IMR-90 (cell line): ENCODE measurements around the gene FKBP4. TPM values are rescaled to one million over a fixed set of nuclear protein-coding genes. Genes with fewer than 3 reads are reported as not detected.

ENCODE experiments used
- ATAC-seq: fragments of 200-7000 bp; cut with Tn5 transposase; 2 replicates; pipeline ENCODE4 v1.9.1; 2020; ENCODE audit warnings: low read depth, mild to moderate bottlenecking, moderate library complexity
- BruUV-seq: library from RNA; stranded (reverse); fragments of 400-500 nt; replicated peaks from 2 replicates; lab custom pipeline; 2021; lab: Mats Ljungman, UMichigan
- CTCF ChIA-PET: fragments of 300-600 bp; formaldehyde crosslinking; extraction: SDS; loops from one replicate; lab custom pipeline; 2021; ENCODE audit warnings: antibody characterized with exemption; lab: Yijun Ruan, JAX
- POLR2A ChIA-PET: fragments of 300-600 bp; sonication (Branson Sonifier 250); formaldehyde crosslinking; loops from one replicate; lab custom pipeline; 2022; ENCODE audit warnings: antibody characterized with exemption; ENCODE audit not compliant: unreplicated experiment; lab: Charles Lee
- DNase-seq: peaks from one replicate; pipeline ENCODE4 v3.0.0; 2013
- H2AFZ ChIP-seq: replicated peaks from 2 replicates; pipeline ENCODE3; 2013; ENCODE audit warnings: low read length, mild to moderate bottlenecking; ENCODE audit not compliant: poor library complexity
- H2AK5ac ChIP-seq: 2 replicates; pipeline ENCODE4 v1.6.1; 2013; ENCODE audit warnings: low read depth, low read length, inconsistent platforms
- H2AK9ac ChIP-seq: replicated peaks from 2 replicates; pipeline ENCODE3; 2013; ENCODE audit warnings: mild to moderate bottlenecking, low read depth, low read length, moderate library complexity; ENCODE audit not compliant: poor library complexity
- H2BK120ac ChIP-seq: 2 replicates; pipeline ENCODE4 v1.6.1; 2013; ENCODE audit warnings: low read depth, low read length, inconsistent platforms
- H2BK15ac ChIP-seq: 3 replicates; pipeline ENCODE4 v1.6.1; 2013; ENCODE audit warnings: low read depth, low read length, inconsistent platforms
- H2BK20ac ChIP-seq: 2 replicates; pipeline ENCODE4 v1.6.1; 2013; ENCODE audit warnings: low read depth, mild to moderate bottlenecking, inconsistent platforms, low read length, moderate library complexity
- H2BK5ac ChIP-seq: 2 replicates; pipeline ENCODE4 v1.6.1; 2013; ENCODE audit warnings: mild to moderate bottlenecking, low read depth, low read length, inconsistent platforms; ENCODE audit not compliant: poor library complexity, severe bottlenecking
- H3K14ac ChIP-seq: replicated peaks from 2 replicates; pipeline ENCODE4 v1.6.1; 2013; ENCODE audit warnings: low read depth, low read length, inconsistent platforms
- H3K18ac ChIP-seq: 2 replicates; pipeline ENCODE4 v1.6.1; 2013; ENCODE audit warnings: low read depth, low read length, control low read depth
- H3K23ac ChIP-seq: 2 replicates; pipeline ENCODE4 v1.6.1; 2013; ENCODE audit warnings: low read depth, low read length, inconsistent platforms
- H3K27ac ChIP-seq: 2 replicates; pipeline ENCODE4 v1.5.1; 2013; ENCODE audit warnings: mild to moderate bottlenecking, control low read depth, low read length; ENCODE audit not compliant: insufficient read depth
- H3K27me3 ChIP-seq: 2 replicates; pipeline ENCODE4 v1.6.1; 2013; ENCODE audit warnings: low read length; ENCODE audit not compliant: control insufficient read depth, insufficient read depth
- H3K36me3 ChIP-seq: 2 replicates; pipeline ENCODE4 v1.6.1; 2013; ENCODE audit warnings: low read length, mixed read lengths; ENCODE audit not compliant: control insufficient read depth, insufficient read depth
- H3K4ac ChIP-seq: 2 replicates; pipeline ENCODE4 v1.6.1; 2013; ENCODE audit warnings: low read depth, low read length, inconsistent platforms
- H3K4me1 ChIP-seq: 2 replicates; pipeline ENCODE4 v1.6.1; 2013; ENCODE audit warnings: low read length, mixed read lengths; ENCODE audit not compliant: control insufficient read depth, insufficient read depth
- H3K4me2 ChIP-seq: 2 replicates; pipeline ENCODE4 v1.6.1; 2013; ENCODE audit warnings: low read depth, mild to moderate bottlenecking, control low read depth, low read length, moderate library complexity
- H3K4me3 ChIP-seq: 2 replicates; pipeline ENCODE4 v1.5.1; 2013; ENCODE audit warnings: low read depth, mild to moderate bottlenecking, control low read depth, low read length, moderate library complexity; ENCODE audit not compliant: insufficient read depth
- H3K56ac ChIP-seq: 2 replicates; pipeline ENCODE4 v1.6.1; 2013; ENCODE audit warnings: low read length, inconsistent platforms; ENCODE audit not compliant: insufficient read depth; ENCODE audit errors: extremely low read depth
- H3K79me1 ChIP-seq, 2 experiments: 2 replicates each; pipeline ENCODE4 v1.6.1; 2013; ENCODE audit warnings: low read length in 2 of 2, inconsistent platforms in 1 of 2, low read depth in 1 of 2
- H3K9ac ChIP-seq: 2 replicates; pipeline ENCODE4 v1.6.1; 2013; ENCODE audit warnings: low read depth, low read length, control low read depth
- H3K9me1 ChIP-seq: 2 replicates; pipeline ENCODE4 v1.6.1; 2013; ENCODE audit warnings: low read length, inconsistent platforms; ENCODE audit not compliant: insufficient read depth
- H3K9me3 ChIP-seq: 2 replicates; pipeline ENCODE4 v1.6.1; 2013; ENCODE audit warnings: low read length; ENCODE audit not compliant: control insufficient read depth, insufficient read depth
- H4K20me1 ChIP-seq: 2 replicates; pipeline ENCODE4 v1.6.1; 2013; ENCODE audit warnings: low read length, inconsistent platforms; ENCODE audit not compliant: insufficient read depth
- H4K5ac ChIP-seq: 2 replicates; pipeline ENCODE4 v1.6.1; 2013; ENCODE audit warnings: mild to moderate bottlenecking, low read depth, low read length, control low read depth
- H4K8ac ChIP-seq, 2 experiments: 2 replicates each; pipeline ENCODE4 v1.6.1; 2013; ENCODE audit warnings: low read depth in 2 of 2, low read length in 2 of 2, control low read depth in 1 of 2, inconsistent platforms in 1 of 2
- H4K91ac ChIP-seq: 2 replicates; pipeline ENCODE4 v1.6.1; 2013; ENCODE audit warnings: low read depth, low read length, inconsistent platforms; ENCODE audit not compliant: insufficient read depth
- BHLHE40 ChIP-seq: fragments of 150-350 bp; IDR thresholded peaks from 2 replicates; pipeline ENCODE4 v1.6.1; 2016; ENCODE audit warnings: mild to moderate bottlenecking, low read depth, low read length
- CEBPB ChIP-seq: IDR thresholded peaks from 2 replicates; pipeline ENCODE4 v1.6.1; 2012; ENCODE audit warnings: low read depth, low read length, improper control_type of control experiment
- CHD1 ChIP-seq: IDR thresholded peaks from 2 replicates; pipeline ENCODE4 v1.6.1; 2012; ENCODE audit warnings: low read depth, low read length, improper control_type of control experiment
- CTCF ChIP-seq: conservative IDR thresholded peaks from 2 replicates; pipeline ENCODE4 v1.5.1; 2012; ENCODE audit warnings: mild to moderate bottlenecking, low read depth, low read length, improper control_type of control experiment
- MAFK ChIP-seq: IDR thresholded peaks from 2 replicates; pipeline ENCODE4 v1.6.1; 2012; ENCODE audit warnings: low read depth, low read length, improper control_type of control experiment
- MAZ ChIP-seq: IDR thresholded peaks from 2 replicates; pipeline ENCODE4 v1.6.1; 2012; ENCODE audit warnings: low read depth, mild to moderate bottlenecking, low read length, improper control_type of control experiment, moderate library complexity, borderline replicate concordance
- MXI1 ChIP-seq: IDR thresholded peaks from 2 replicates; pipeline ENCODE4 v1.6.1; 2012; ENCODE audit warnings: low read depth, mild to moderate bottlenecking, low read length, moderate library complexity, borderline replicate concordance
- NFE2L2 ChIP-seq: fragments of 150-350 bp; IDR thresholded peaks from 2 replicates; pipeline ENCODE4 v1.6.1; 2016; ENCODE audit warnings: low read depth, mild to moderate bottlenecking, low read length
- RFX5 ChIP-seq: IDR thresholded peaks from 2 replicates; pipeline ENCODE4 v1.8.0; 2012; ENCODE audit warnings: low read depth, mild to moderate bottlenecking, low read length, moderate library complexity
- SMC3 ChIP-seq: fragments of 150-350 bp; IDR thresholded peaks from 2 replicates; pipeline ENCODE4 v1.6.1; 2016; ENCODE audit warnings: low read depth, mild to moderate bottlenecking, antibody characterized with exemption, low read length, moderate library complexity
- WGBS, 2 experiments: methylation state at CpG; one replicate each; pipeline versions ENCODE4 v1.1.5 to v1.1.7; 2013; ENCODE audit warnings: missing lambda C conversion rate in 2 of 2; ENCODE audit not compliant: insufficient read length in 1 of 2; ENCODE audit errors: extremely low coverage in 2 of 2; 5-methylcytosine and 5-hydroxymethylcytosine counted together
- dilution Hi-C: fragments of 300-500 bp; cut with HindIII; formaldehyde crosslinking; loops from one replicate; pipeline ENCODE4 v1.14.3; 2018; ENCODE audit warnings: low sequenced_read_pairs; ENCODE audit not compliant: unreplicated experiment
- in situ Hi-C: fragments of 300-500 bp; cut with MboI; formaldehyde crosslinking; loops from 3 replicates; pipeline ENCODE4 v1.14.3; 2019; ENCODE audit warnings: low sequenced_read_pairs, inconsistent platforms, mixed read lengths
- intact Hi-C: fragments of 100-400 bp; cut with micrococcal nuclease; formaldehyde crosslinking; loops from 2 replicates; pipeline ENCODE4 v1.10.0; 2022
- polyA plus RNA-seq, 3 experiments: library from polyadenylated mRNA; depleted of rRNA; stranded (reverse); fragments of >200 nt; gene quantifications; 2 replicates each; pipeline ENCODE4 v1.2.3, GENCODE V29; 2012; ENCODE audit warnings: low replicate concordance in 1 of 3
- total RNA-seq: library from RNA; depleted of rRNA; stranded (reverse); fragments of >200 nt; gene quantifications from 2 replicates; pipeline ENCODE4 v1.2.3, GENCODE V29; 2012

Gene FKBP4
- total and polyA plus RNA-seq, 2 of the 4 experiments (the other 2 are of a cell fraction) = 35.7 to 36.0 TPM

- H2AFZ ChIP-seq = no peak overlapping the region
- no peak overlapping the region for H2BK20ac ChIP-seq
- no peak overlapping the region for H2BK15ac ChIP-seq
- peaks cover 33 to 51% of the 10 kb centered on the region in 2 experiments for H3K79me1 ChIP-seq
- no peak overlapping the region for H2BK5ac ChIP-seq
- no peak overlapping the region for H3K14ac ChIP-seq
- no peak overlapping the region for H3K4ac ChIP-seq
- H3K27ac ChIP-seq = no peak overlapping the region
- no peak overlapping the region for H2AK5ac ChIP-seq
- H3K9me3 ChIP-seq = no peaks in the 10 kb centered on the region
- H3K56ac ChIP-seq = no peak overlapping the region
- peaks cover 28% of the 10 kb centered on the region for H4K20me1 ChIP-seq
- H3K23ac ChIP-seq = no peak overlapping the region
- H4K5ac ChIP-seq = no peak overlapping the region
- H3K4me3 ChIP-seq = no peak overlapping the region
- dilution Hi-C loops (no loop called here), intact Hi-C loops (no loop called here), in situ Hi-C loops (no loop called here)
- peaks cover 14% of the 10 kb centered on the region; the same call in 1 of the 2 replicates for H3K9me1 ChIP-seq
- CTCF ChIA-PET = interaction anchor here (1.1 kb wide), 1 partner anchor 14 kb away, joined by 3 read pairs; no protein-coding TSS in a partner anchor
- H3K36me3 ChIP-seq = peaks cover 43% of the 10 kb centered on the region
- POLR2A ChIA-PET = no interaction called here
- H4K8ac ChIP-seq = no peak overlapping the region
- no peak overlapping the region for H3K9ac ChIP-seq
- no CpG with 5 or more reads among the region's 3 CpGs for WGBS, 2 experiments
- no peak for ATAC-seq
- BruUV-seq = no TSS peak
- TF ChIP-seq CTCF (no peak), NFE2L2 (no peak), CHD1 (no peak), MAZ (no peak), SMC3 (no peak), CEBPB (no peak), RFX5 (no peak), MXI1 (no peak), MAFK (no peak), BHLHE40 (no peak)
- no peak overlapping the region for H2BK120ac ChIP-seq
- no peak overlapping the region for H3K4me2 ChIP-seq
- no peak overlapping the region for H3K18ac ChIP-seq
- peaks cover 15% of the 10 kb centered on the region for H3K4me1 ChIP-seq
- DNase-seq = no peak
- H3K27me3 ChIP-seq = no peaks in the 10 kb centered on the region
- no peak overlapping the region for H2AK9ac ChIP-seq
- H4K91ac ChIP-seq = no peak overlapping the region
Measured at GRCh38 chr12:2800046-2800570, 5.3 kb downstream of the FKBP4 start.
